Measurements from ENCODE around the gene KRT5. TPM values are rescaled to one million over a fixed set of nuclear protein-coding genes. Genes with fewer than 3 reads are reported as not detected.

Gene KRT5
- total and polyA plus RNA-seq, 8 donors, result 0.30 to 9.8 (median 0.37) TPM; not detected in 1

- H3K4me1 ChIP-seq, result no peaks in the 10 kb centered on the region
- H3K4me3 ChIP-seq, result no peak overlapping the region
- intact Hi-C loops (cut with DNase I), result no loop called here
- DNase-seq (no peak), ATAC-seq (no peak)
- H3K27ac ChIP-seq, result no peak overlapping the region
- H3K36me3 ChIP-seq, result no peaks in the 10 kb centered on the region
- H3K27me3 ChIP-seq, result peaks cover 0 to 16% of the 10 kb centered on the region in 2 donors
- TF ChIP-seq CTCF (IDR thresholded peaks at IDR 0.05), result no peak
- no peaks in the 10 kb centered on the region for H3K9me3 ChIP-seq
Observed at GRCh38 chr12:52529417-52529816, 9.2 kb upstream of the KRT5 start.

- no peaks in the 10 kb centered on the region for H3K36me3 ChIP-seq
Observed at GRCh38 chr12:52528641-52529143, 8.5 kb upstream of the KRT5 start.

GRCh38 chr12:52527121-52527800 is 7.1 kb upstream of the KRT5 start:
- Histone ChIP-seq H3K4me3 (no peak overlapping the region), H3K36me3 (no peaks in the 10 kb centered on the region), H3K9me3 (no peaks in the 10 kb centered on the region), H3K27ac (no peak overlapping the region), H3K27me3 (peaks cover 0 to 37% of the 10 kb centered on the region in 2 donors), H3K4me1 (no peaks in the 10 kb centered on the region)
- ATAC-seq (no peak), DNase-seq (no peak)
- intact Hi-C loops (cut with DNase I), result no loop called here
- TF ChIP-seq CTCF (IDR thresholded peaks at IDR 0.05), result no peak

More at GRCh38 chr12:52528641-52529143, 8.5 kb upstream of the KRT5 start:
- Histone ChIP-seq H3K27me3 (peaks cover 0 to 23% of the 10 kb centered on the region in 2 donors), H3K27ac (no peak overlapping the region), H3K9me3 (no peaks in the 10 kb centered on the region), H3K4me1 (no peaks in the 10 kb centered on the region), H3K4me3 (no peak overlapping the region)
- ATAC-seq (no peak), DNase-seq (no peak)
- intact Hi-C loops (cut with DNase I), result no loop called here
- TF ChIP-seq CTCF (IDR thresholded peaks at IDR 0.05), result no peak

GRCh38 chr12:52526511-52526951 is 6.3 kb upstream of the KRT5 start:
- no peak overlapping the region for H3K4me3 ChIP-seq
- no peaks in the 10 kb centered on the region for H3K36me3 ChIP-seq
- H3K27me3 ChIP-seq, result peaks cover 0 to 44% of the 10 kb centered on the region in 2 donors
- no peaks in the 10 kb centered on the region for H3K9me3 ChIP-seq
- no peak overlapping the region for H3K27ac ChIP-seq
- no peak for ATAC-seq
- TF ChIP-seq CTCF (IDR thresholded peaks at IDR 0.05), result no peak
- no peak for DNase-seq
- intact Hi-C loops (cut with DNase I), result no loop called here
- no peaks in the 10 kb centered on the region for H3K4me1 ChIP-seq

- Histone ChIP-seq H3K27ac (no peak overlapping the region), H3K36me3 (no peaks in the 10 kb centered on the region), H3K4me3 (no peak overlapping the region), H3K9me3 (no peaks in the 10 kb centered on the region), H3K27me3 (peaks cover 0 to 44% of the 10 kb centered on the region in 2 donors), H3K4me1 (no peaks in the 10 kb centered on the region)
- no peak for ATAC-seq
- no peak for DNase-seq
- intact Hi-C loops (cut with DNase I), result no loop called here
- TF ChIP-seq CTCF (IDR thresholded peaks at IDR 0.05), result no peak
Observed at GRCh38 chr12:52525661-52526499, 5.7 kb upstream of the KRT5 start.
